RCC 7860 (cell line): Measurements from ENCODE around the gene ATP5MG.

Source experiments
- DNase-seq: peaks from one replicate; pipeline ENCODE4 v3.0.0-alpha.2; 2015; ENCODE audit warnings: low spot score
- FAIRE-seq: peaks from 2 replicates; lab custom pipeline; 2012; peaks lifted over from hg19 to GRCh38; lab: Jason Lieb, UNC

ATP5MG gene

GRCh38 chr11:118439646-118440045, 38.2 kb downstream of the ATP5MG start:
- no peak for DNase-seq
- FAIRE-seq: no peak

- DNase-seq: no peak
- no peak for FAIRE-seq
Measured at GRCh38 chr11:118441770-118442275, 40.4 kb downstream of the ATP5MG start.

- no peak for FAIRE-seq
- DNase-seq: no peak
Measured at GRCh38 chr11:118442301-118442700, 40.9 kb downstream of the ATP5MG start.

- DNase-seq (no peak), FAIRE-seq (no peak)
Measured at GRCh38 chr11:118442908-118443589, 41.6 kb downstream of the ATP5MG start.

GRCh38 chr11:118443590-118444218, 42.3 kb downstream of the ATP5MG start:
- no peak for DNase-seq
- FAIRE-seq: no peak

GRCh38 chr11:118447423-118447822, 46.0 kb downstream of the ATP5MG start:
- FAIRE-seq (no peak), DNase-seq (no peak)

- DNase-seq (no peak), FAIRE-seq (no peak)
Measured at GRCh38 chr11:118448294-118448693, 46.9 kb downstream of the ATP5MG start.

GRCh38 chr11:118449316-118449918, 48.0 kb downstream of the ATP5MG start:
- FAIRE-seq: no peak

GRCh38 chr11:118450451-118450850, 49.0 kb downstream of the ATP5MG start:
- DNase-seq: no peak

More at GRCh38 chr11:118449316-118449918, 48.0 kb downstream of the ATP5MG start:
- no peak for DNase-seq

More at GRCh38 chr11:118450451-118450850, 49.0 kb downstream of the ATP5MG start:
- no peak for FAIRE-seq
